HG02852 (cell line): ENCODE results near the gene GHRL.

Experiments used
- ATAC-seq: cut with Tn5 transposase; IDR thresholded peaks from one replicate; pipeline ENCODE4 v1.9.1; 2021; ENCODE audit warnings: mild to moderate bottlenecking, moderate library complexity; ENCODE audit not compliant: unreplicated experiment

Gene GHRL, protein sequence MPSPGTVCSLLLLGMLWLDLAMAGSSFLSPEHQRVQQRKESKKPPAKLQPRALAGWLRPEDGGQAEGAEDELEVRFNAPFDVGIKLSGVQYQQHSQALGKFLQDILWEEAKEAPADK

DNA sequence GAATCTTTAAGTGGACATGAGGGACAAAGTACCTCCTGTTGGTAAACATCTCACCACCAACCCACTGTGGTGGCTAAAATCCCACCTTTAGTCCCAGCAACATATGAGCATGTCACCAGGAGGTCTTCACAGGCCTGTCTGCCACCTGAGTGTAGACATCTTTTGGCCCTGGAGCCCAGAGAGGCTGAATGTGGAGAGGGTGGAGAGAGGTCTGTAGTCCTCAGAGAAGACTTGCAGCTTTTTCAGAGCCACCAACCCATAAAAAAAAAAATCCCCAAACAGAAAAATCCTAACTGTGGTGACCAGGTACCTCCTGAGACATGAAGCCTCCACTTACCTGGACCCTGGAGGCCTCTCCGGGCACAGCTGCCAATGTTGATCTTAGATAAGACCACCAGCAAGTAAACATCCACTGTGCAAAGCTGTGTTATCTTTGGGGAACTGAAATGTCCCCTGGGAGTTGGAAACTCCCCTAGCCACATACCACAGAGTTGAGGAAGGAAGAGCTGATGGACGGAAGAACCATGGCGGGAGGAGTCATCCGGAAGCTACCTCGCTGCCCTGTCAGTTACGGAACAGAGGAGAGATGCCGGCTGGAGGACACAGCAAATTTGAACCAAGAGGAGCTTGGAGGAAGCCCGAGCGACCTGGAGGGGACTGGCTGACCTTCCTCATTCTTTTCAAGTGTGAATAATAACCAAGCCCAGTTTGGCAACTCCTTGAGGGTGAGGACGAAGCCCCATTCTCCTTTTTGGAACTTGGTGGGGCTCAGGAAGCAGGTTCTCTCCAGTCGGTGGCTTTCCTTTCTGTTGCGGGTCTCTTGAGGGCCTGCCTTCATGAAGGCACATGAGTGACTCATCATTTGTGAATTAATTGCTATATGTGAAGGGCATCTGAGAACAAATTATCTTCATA is at the start of gene GHRL:
TSS of gene GHRL (minus strand) at position 443 of the 915 bp plus-strand sequence. CDS start 2,767 bp downstream, outside the sequence.
- ATAC-seq = peak; percentile 85

- no peak for ATAC-seq
These were observed 49.2 kb upstream of the GHRL start for GRCh38 chr3:10341901-10342398.

DNA sequence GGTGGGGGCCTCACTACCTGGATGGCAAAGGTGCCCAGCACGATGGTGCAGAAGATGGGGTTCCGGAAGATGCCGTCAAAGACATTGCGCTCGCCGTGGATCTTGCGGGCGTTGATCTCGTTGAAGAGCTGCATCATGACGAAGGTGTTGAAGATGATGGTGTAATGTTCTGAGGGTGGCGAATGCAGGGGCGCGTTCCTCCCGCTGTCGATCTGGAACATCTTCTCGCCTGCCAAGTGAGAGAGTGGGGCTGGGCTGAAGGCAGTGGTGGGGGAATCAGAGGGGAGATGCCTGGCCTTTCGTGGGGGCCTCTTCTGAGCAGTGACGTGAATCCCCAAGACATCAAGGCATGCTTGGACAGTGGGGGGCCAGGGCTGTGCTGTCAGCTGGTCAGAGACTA is 47.7 kb upstream of the GHRL start:
- ATAC-seq = no peak

DNA sequence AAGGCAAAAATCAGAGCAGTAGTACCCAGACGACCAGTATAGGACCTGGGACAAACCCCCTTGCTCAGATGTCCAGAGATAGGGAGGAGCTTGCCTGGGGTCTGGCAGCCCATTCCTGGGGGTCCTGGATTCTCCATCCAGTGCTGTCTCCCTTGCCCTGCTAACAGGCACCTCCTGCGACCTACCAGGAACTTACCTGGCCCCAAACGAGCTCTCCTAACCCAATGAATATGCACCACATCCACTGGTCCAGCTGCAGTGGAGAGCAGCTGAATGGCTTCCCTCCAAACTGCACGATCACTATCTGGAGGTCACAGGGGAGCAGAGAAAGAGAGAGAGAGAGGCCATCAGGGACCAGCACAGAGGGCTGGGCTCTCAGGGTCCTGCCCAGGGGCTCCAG is 47.3 kb upstream of the GHRL start:
- no peak for ATAC-seq

- no peak for ATAC-seq
These were observed 46.7 kb upstream of the GHRL start for GRCh38 chr3:10339376-10339955.

- no peak for ATAC-seq
These were observed 46.0 kb upstream of the GHRL start for GRCh38 chr3:10338591-10339353.

DNA sequence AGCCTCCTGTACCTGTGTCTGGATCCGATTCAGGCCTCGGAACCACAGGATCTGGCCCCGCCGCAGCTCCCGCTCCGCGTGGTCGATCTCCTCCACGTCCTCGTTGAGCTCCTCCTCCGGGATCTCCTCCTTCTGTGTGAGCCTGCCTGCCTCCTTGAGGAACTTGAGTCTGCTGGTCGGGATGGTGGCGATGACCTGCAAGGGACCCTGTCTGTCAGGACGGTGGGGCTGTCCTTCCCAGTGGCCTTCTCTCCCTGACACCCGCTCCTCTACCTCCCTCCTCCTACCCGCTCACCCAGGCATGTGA is 45.4 kb upstream of the GHRL start:
- no peak for ATAC-seq

DNA sequence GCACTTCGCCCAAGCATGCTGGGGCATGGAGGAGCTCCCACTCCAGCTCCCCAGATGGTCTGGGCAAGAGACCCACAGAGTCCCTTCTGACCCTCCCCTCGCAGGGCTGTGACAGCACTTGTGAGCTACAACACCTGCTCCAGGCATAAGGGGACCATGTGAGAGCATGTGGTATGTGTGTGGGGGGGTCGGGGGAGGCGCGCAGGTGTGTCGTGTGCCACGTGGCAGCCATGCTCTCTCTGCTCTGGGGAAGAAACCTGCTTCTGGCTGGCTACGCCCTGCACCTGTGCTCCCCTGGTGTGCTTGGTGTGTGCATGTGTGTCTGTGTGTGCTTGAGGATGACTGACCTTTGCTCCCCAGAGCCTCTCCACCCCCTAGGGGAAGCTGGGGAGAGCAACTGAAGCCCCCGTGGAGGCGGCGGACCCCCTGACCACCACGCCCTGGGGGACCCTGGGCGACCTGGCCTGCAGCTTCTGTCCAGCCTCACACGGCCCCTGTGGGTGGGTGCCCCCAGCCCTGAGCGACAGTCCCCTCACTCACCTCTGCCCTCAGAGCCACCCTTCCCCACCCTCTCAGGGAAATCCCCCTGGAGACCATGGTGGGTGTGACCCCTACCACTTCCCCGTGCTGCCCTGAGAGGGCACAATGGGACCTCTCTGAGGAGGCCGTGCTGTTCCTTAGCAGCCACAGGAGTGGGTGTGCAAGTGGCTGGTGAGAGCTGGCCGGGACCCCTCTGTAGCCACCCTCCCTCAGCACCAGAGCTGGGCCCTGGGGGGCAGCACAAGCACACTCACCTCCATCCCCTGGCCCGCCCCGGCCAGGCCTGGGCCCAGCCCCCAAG is 44.8 kb upstream of the GHRL start:
- no peak for ATAC-seq

DNA sequence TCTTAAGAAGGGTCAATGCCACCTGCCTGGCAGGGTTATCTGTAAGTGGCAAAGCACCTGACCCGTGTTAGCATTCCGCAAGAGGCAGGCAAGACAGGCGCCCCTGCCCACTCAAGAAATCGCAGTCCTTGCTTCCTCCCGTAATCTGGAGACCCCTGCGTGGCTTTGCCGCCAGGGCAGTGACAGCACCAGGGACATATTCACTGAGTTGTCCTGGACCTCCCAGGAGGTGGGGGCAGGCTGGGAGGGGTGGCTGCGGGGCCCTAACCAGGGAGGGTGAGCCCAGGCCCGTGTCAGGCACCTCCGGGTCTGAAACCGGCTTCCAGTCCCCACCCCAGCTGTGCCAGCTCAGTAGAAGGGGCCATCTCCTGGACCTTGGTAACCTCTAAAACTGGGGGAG is 44.0 kb upstream of the GHRL start:
- no peak for ATAC-seq

DNA sequence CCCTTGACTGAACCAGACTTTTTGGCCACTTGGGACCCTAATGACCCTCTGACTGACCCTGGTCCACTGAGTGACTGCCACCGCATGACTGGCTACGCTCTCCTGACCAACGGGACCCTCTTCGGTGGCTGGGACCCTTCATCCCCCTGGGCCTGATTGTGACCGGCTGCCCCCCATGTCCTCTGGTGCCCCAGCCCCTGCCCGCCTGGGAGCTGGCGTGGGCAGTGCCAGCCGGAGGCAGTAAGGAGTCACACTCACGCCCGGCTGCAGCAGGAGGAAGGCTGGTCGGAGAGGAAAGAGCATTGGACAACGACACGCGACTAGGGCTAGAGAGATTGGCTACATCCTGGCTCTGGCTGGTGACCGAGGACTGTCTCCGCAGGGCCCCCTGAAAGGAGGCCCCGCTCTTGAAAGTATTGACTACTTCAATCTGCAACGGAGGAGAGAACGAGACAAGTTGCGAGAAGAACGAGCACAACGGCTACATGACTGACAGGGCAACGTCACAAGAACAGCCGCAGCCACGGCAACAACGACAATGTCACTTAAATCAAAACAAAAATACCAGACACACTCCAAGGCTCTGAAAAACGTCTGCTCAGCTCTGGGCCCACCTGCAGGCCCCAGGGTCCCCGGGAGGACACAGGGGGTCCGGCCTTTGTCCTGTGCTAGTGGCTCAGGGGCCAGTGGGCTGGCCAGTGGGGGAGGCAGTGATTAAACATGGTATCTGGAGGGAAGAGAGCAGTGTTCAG is 43.3 kb upstream of the GHRL start:
- no peak for ATAC-seq

DNA sequence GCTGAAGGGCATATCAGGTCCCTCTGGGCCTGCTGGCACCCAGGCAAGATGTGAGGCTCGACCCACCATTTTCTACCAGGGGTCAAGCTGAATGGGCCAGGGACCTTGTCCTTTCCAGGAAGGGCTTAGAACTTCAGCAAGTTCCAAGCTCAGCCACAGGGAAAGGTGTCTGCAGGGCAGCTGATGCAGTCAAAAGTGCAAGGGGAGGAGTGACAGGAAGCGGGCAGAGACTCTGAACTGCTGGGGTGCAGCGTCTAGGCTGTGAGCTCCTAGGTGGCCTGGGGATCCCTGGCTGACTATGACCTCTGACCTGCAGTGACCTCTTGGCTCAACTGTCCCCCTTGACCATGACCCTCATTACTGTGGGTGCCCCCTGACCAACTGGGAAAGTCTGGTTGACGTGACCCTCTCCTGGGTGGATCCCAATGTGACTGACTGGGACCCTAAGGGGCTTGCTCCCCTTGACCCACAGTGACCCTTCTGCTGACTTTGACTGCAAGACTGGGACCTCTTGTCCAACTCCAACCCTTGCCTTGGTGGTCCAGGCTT is 42.5 kb upstream of the GHRL start:
- no peak for ATAC-seq

GRCh38 chr3:10334459-10334858 is 41.7 kb upstream of the GHRL start:
- ATAC-seq = no peak

- no peak for ATAC-seq
These were observed 41.3 kb upstream of the GHRL start for GRCh38 chr3:10334042-10334441.

DNA sequence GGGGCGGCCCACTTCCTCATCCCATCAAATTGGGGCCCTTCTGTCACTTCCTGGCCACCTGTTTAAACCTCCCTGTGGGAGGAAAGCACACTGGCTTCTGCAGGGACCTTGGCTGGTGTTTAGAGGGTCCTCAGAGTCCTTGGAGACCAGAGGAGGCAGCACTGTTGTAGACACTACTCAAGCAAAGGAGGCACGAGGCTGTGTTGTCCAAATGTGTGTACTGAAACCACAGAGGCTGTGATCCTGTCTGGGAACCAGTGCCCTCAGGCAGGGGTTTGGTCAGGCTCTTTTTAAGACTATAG is 40.6 kb upstream of the GHRL start:
- ATAC-seq = no peak

- no peak for ATAC-seq
These were observed 40.0 kb upstream of the GHRL start for GRCh38 chr3:10332481-10333348.

DNA sequence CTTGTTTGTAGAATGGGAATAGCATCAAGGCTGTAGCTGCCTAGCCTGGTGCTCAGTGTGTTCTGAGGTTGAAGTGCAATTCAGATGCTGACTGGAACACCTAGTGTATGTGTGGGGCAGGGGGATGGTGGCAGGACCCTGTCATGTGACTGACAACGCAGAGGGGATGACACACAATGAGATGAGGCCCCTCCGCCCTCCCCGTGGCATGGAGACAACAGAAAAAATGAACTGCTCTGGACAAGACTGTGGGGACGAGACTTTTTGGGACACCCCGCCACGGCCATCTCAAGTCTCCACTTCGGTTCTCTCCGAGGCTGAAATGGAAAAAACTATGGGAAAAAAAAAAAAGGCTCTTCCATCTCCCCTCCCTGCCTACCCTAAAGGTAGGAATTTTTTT is 38.6 kb upstream of the GHRL start:
- no peak for ATAC-seq

- no peak for ATAC-seq
These were observed 37.6 kb upstream of the GHRL start for GRCh38 chr3:10330319-10330718.

DNA sequence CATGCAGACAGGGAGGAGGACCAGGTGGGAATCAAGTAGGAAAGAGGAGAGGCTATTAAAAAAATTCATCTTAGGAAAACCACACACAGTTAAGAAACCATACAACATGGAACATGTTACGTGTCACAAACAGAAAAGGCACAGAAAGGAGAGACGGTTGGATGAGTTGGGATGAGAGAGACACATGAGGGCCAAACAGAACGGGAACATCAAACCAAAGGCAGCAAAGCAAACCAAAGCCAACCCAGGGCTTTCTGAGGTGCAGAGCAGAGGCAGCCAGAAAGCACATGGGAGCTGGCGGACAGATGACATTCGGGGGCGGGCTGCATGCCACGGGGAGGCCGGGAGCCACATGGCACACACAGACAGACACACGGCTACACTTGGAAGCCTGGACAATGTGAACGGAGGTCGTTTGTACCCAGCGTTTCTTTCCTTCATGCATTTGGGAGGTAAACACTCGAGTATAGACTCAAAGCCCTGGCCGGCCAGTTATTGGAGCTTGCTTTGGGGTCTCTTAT is 36.8 kb upstream of the GHRL start:
- ATAC-seq = no peak
